ENCODE data around the gene POU2AF3.
"Not testable (repeated sequence)": the region's sequence is repeated elsewhere in the genome, so short reads cannot be mapped to it uniquely, and the experiment has no call there.

The POU2AF3 gene, protein sequence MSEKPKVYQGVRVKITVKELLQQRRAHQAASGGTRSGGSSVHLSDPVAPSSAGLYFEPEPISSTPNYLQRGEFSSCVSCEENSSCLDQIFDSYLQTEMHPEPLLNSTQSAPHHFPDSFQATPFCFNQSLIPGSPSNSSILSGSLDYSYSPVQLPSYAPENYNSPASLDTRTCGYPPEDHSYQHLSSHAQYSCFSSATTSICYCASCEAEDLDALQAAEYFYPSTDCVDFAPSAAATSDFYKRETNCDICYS

DNA sequence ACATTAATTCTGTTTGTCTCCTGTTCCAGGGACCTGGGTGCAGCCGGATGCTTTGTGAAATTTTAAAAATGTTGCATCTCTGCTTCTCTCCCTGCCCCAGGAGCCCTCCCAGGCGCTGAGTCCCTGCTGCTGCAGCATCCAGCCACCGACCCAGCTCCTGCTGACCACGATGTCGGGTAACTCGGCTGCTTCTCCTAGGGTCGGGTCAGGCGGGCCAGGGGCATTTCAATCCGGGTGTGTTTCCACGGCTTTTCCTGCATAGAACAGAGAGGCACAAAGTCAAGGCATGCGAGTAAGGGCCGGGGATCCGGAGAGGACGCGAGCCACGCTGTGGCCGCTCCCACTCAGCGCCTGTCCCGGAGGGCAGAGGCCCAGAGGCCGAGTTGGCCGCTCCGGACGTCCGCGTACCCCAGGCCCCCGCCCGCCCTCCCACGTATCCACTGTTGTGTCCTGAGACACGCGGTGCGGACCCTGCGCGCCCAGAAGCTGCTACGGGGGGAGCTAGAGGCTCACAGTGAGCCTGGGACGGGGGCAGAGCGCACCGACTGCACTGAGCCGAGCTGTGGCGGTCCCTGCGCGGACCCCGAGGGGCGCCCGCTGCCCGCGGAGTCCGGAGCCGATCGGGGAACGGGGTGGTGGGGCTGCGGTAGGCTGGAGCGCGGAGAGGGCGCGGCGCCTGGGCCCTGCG, at the start of gene POU2AF3:
Gene POU2AF3, plus strand, starts transcription at position 134 of the 688 bp plus-strand sequence. Its CDS starts 36 bp downstream, at position 170.
- no peak for DNase-seq

DNA sequence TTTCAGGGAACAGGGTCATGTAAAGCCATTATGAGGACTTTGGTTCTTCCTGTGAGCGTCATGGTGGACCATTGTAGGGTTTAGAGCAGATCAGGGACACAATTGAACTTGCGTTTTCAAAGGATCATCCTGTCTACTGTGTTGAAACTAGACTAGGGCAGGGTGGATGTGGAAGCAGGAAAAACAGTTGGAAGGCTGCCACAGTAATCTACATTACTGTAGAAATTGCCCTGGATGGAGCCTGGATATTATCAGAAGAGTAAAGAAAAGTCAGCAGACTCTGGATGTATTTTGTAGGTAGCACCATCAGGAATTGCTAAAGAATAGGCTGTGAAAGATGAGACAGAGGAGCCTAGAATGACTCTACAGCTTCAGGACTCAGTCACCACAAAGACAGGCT, 47.4 kb upstream of the POU2AF3 start:
- DNase-seq = no peak

DNA sequence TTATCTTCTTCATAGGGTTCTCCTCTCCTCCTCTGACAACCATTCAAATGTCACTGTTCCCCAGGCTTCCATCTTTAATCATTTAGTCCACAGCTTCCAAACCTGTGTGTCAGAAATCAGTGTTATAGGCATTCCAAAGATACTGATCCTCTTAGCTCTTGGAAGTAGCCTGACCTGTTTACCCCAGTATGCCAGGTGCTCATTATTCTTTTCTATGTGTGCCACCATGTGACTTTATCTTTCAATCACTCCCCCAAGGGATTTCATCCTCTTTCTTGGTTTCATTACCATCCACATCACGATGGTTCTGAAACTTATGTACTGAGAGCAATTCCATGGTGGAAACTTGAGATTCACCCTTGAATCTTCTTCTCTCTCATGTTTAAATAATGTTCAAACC, 45.2 kb upstream of the POU2AF3 start:
- no peak for DNase-seq

DNA sequence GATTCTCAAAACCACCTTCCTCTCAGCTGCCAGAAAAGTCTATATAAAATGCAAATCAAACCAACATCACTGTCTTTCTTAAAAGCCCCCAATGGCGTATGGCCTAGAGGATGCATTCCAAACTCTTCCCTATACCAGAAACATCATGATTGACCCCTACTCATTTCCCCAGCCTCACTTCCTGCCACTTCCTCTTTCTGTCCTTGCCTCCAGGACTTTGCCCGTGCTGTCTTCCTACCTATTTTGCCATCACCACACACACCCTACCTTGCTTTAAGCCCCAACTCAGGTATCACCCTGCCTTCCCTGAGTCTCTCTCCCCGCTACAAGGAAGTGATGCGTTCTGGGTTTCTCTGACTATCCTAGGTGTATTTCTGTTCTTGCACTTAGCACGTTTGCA, 44.7 kb upstream of the POU2AF3 start:
- DNase-seq = no peak

DNA sequence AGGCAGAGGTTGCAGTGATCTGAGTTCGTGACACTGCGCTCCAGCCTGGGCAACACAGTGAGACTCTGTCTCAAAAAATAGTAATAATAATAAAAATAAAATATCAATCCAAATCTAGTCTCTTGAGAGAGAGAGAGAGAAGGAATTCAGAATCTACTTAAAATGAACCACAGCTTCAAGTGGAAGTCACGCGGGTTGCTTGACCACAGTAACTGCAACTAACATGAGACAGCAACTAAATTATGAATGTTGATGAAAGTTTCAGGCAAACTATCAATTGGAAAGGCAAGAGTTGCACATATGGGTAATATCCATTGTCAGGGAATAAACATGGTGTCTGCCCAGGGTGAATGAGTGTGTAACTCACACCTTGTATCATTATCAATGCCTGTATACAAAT, 40.3 kb upstream of the POU2AF3 start:
- DNase-seq = no peak

DNA sequence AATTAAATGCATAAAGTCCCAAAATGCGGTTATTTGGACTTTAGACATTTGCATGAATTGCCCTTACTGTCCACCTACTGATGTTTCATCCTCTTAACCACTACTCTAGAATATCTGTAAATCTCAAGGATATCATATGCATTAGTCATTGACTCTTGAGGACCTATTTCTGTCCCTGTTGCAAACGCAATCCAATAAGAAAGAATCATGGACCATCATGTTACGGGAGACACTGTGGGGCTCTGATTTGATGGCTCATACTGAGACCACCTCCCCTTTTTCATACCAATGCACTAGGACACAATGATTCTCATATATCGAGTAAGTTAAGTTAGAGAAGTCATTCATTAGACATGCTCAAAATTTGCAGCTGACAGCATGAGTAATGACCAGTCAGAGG, 38.5 kb upstream of the POU2AF3 start:
- DNase-seq = no peak

DNA sequence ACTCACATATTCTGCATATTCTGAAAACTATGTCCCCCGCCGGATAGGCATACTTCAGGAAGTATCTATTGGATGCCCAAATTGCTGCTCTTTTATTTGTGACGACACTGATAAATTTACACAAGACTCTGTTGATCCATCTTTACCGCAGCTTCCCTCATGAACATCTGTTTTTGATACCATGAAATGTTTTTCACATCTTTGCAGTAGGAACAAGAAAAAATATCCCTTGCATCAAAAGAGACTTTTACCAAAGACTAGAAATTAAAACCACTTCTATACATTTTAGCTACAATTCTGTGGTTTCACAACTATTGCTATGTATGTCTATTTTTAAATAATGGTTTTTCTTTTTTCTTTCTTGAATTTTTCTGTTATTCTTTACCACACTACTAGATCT, 37.5 kb upstream of the POU2AF3 start:
- DNase-seq = no peak

DNA sequence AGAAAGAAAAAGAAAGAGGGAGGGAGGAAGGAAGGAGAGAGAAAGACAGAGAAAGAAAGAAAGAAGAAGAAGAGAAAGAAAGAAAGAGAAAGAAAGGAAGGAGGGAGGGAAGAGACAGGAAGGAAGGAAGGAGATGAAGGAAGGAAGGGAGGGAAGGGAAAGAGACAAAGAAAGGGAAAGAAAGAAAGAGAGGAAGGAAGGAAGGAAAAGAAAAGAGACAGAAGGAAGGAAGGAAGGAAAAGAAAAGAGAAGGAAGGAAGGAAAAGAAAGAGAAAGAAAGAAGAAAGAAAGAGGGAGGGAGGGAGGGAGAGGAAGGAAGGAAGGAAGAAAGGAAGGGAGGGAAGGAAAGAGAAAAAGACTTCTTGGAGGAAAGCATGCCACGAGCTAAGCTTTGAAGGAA, 33.7 kb upstream of the POU2AF3 start:
- DNase-seq = no peak

DNA sequence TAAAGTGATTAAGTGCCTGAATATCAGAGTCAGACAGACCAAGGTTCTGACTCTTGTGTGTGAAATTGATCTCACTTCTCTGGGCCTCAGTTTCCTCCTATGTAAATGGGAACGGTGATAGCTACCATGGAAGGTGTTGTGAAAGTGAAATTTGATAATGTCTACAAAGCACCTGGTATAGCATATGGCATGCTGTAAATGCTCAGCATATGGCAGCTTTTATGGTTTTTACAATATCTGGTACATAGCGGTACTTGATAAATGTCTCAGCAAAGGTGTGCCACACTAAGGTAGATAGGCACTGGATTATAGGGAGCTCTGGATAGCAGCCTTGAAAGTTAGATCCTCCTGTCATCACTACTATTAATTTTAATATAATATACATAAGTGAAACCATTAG, 32.9 kb upstream of the POU2AF3 start:
- DNase-seq = no peak

DNA sequence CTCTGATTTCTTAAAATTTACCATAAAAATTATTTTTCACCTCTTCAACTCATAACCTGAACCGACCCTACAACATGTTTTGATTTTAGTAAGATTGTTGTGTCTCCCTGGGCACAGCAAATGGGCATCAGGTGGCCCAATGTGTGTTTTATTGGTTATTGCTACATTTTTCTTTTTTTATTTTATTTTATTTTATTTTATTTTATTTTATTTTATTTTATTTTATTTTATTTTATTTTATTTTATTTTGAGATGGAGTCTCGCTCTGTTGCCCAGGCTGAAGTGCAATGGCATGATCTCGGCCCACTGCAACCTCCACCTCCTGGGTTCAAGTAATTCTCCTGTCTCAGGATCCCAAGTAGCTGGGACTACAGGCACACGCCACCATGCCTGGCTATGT, 30.0 kb upstream of the POU2AF3 start:
- DNase-seq = not testable (repeated sequence)

DNA sequence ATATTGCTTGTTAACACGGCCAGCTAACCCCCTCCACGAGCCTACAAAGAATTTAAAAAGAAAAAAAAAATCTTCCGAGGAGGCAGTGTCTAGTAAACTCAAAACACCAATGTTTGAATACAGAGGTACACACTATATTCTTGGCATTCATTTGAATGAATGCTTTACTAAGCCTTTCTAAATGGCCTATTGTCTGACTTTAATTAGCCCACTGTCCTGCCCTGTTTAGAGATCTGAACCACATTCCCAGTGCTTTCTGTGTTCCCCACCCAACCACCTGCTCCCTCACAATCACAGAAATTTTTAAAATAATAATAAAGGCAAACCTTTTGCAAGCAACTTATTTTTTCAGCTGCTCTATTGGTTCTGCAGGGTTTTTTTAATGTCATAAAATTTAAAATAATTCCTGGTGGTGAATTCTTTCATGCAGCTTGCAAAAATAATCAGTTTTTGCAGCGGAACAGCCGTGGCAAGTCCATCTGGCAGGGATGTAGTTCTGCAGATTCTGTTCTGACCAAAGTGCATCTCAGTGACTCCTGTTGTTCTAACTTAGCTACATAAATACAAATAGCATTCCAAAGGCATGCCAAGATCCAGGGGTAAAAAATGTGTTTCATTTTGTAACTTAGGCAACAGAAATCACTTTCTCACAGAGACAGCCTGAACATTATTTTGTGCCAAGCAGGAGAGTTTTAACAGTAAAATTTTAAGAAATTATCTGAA, 29.0 kb upstream of the POU2AF3 start:
- no peak for DNase-seq

DNA sequence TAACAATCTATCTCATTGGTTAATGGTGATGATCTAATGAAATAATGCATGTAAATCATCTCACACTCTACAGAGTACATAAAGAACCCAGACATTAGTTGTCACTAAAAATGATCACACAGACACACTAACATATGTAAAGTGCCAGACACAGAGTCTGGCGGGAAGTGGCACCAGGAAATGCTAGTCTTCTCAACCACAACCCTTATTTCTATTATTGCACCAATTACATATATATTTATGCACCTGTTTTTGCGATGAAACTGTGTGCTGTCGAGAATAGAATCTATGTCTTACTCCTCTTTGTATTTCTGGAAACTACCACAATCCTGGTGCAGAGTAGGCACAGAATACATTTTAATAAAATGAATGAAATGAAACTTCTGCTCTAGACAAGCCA, 25.9 kb upstream of the POU2AF3 start:
- DNase-seq = no peak

DNA sequence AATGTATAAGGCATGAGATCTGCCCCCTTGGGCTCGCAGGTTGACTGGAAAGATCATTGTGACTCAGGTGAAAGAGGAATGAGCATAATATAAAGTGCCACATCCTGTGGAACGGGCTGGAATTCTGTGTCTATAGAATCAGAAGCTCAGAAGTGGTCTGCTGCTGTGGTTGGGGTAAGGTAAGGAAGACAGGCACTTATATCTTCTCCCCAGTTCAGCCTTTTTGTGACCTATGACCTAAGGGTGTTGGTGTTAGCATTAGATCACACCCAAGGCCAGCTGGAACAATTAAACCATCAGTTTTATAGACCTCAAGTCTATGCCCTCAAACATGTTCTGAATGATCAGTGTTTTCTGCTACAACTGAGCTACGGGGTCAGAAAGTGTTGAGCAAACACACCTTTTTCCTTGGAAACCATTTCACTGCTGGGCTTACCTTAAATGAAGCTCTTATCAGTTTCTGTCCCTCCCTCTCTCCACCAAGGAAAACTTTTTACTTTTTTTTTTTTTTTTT, 15.7 kb upstream of the POU2AF3 start:
- no peak for DNase-seq

DNA sequence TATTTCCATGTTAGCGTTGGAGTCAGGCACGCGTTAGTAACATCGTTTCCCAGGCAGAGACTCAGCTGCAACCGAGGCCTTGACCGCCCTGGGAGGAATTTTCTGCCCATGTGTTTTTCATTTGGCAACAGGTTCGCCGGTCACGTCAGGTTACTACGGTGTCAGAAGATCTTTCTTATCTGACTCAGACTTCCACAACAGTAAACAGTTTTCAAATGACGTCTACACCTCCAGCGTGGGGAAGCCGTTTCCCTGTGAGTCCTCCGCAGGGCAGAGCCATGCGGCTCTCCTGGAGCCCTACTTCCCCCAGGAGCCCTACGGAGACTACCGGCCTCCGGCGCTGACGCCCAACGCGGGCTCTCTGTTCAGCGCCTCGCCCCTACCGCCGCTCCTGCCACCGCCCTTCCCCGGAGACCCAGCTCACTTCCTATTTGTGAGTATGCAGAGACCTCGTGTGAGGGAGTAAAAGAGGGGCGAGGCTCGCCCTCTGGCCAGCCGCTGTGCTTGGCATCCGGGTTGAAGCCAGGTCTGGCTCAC, 14.3 kb upstream of the POU2AF3 start:
- DNase-seq = no peak

DNA sequence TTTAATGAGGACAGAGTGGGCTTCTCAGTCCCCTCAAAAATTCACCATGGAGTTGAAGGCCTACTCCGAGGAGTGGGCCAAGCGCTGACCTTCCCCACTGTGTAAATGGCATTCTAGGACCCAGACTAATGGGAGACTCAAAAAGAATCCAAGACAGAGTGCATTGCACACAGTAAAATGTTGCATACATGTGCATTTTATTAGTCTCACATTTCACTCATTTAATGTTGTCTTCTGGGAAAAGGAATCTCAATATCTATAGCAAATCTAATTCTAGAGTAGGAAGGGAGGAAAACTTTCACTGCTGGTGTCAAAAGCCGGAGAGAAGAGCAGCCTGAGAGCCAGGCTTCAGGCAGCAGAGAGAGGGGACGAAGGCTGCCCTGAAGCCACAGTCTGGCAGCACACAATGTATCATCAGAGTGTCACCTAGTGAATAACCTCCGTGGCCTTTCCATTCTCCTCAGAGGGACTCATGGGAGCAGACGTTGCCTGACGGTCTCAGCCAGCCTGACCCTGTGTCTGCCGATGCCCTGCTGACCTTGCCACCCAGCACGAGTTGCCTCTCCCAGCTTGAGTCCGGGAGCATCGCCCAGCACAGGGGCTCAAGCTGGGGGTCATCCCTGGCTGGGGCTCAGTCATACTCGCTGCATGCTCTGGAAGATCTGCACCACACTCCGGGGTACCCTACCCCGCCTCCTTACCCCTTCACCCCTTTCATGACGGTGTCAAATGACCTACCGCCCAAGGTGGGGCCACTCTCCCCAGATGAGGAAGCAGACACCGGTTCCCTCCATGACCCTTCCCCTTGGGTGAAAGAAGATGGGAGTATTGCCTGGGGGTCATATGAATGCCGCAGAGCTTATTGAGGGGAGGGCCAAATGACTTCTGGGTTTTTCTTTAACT, 12.9 kb upstream of the POU2AF3 start:
- no peak for DNase-seq

DNA sequence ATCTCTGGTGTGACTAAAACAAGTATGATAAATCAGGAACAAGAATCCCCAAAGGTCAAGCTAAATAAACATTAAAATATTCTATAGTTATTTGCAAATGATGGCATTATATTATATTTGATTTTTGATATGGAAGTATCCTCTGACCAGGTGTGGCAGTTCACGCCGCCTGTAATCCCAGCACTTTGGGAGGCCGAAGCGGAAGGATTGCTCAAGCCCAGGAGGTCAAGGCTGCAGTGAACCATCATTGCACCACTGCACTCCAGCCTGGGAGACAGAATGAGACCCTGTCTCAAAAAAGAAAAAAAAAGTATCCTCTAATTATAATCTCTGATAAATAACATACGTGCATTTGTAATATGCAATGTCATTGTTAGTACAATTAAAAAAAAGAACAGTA, 6.6 kb upstream of the POU2AF3 start:
- no peak for DNase-seq

DNA sequence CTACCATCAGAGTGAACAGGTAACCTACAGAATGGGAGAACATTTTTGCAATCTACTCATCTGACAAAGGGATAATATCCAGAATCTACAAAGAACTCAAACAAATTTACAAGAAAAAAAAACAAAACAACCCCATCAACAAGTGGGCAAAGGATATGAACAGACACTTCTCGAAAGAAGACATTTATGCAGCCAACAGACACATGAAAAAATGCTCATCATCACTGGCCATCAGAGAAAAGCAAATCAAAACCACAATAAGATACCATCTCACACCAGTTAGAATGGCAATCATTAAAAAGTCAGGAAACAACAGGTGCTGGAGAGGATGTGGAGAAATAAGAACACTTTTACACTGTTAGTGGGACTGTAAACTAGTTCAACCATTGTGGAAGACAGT, 5.9 kb upstream of the POU2AF3 start:
- not testable (repeated sequence) for DNase-seq

DNA sequence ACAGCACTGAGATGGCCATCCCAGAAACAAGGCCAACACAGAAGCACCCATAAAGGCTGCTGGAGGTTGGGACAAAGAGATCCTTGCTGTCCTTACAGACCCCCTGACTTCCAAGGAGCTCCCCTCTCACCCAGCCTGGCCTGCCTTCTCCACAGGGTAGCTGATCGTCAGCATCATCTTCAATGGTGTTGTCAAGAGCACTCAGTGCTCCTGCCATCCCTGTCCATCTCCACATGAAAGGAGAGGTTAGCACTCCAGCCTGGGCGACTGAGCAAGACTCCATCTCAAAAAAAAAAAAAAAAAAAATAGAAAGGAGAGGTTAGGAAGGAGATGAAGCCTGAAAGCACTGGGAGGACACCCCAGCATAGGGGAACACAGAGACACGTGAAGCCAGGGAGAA, 2.1 kb upstream of the POU2AF3 start:
- no peak for DNase-seq

DNA sequence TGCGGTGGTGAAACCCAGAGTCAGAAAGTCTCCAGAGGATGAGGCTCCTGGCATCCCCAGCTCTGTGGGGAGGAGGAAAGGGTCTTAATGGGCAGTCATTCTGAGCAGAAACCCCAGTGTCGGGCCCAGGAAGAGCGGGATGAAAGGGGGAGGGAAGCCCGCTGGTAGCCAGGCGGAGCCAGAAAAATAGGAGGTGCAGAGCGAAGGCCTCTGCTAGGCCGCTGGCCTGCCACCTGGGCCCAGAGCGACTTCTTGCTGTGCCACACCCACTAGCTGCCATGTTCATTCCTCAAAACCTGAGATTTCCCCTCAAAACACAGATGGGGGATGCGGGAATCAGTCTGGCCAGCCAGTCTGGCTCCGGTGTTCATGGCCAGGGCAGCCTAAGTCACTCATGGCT, 650 bp upstream of the POU2AF3 start:
- DNase-seq = no peak

DNA sequence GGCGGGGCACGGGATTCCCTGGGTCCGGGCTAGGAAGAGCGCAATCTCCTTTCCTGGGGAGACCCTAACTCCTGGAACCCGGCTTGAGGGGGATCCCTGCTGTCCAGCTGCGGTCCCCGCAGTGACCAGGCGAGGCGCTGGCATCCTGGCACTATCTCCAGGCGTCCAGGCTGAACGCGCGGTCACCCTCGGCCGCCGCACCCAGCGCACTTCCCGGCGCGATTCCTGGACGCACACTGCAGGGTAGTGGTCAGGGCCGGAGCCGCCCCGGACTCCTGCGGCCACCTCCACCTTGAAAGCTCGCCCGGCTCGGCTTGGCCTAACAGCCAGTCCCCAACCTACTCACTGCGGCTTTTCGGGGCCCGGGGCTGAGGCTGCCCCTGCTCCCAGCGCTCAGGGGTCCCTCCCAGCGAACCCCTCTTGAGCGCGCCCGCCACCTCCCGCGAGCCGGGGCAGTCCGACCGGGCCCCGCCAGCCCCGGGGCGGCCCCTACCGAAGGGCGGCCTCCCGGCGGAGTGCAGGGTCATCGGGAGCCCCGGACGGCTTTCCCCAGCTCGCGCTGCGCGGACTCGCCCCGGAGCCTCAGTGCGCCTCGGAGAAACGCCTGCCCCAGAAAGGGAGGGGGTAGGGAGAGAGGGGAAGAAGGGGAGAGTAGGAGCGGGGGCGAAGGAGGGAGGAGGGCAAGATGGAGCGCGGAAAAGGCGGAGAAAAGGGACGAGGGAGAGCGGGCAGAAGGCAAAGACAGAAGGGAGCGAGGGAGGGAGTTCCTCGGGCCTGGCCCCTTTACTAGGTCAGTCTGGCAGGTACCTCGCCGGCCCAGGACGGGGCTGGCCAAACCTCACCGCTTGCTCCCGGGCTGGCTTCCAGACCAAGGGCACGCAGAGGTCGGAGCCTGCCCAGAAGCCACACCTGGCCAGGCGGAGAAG, 1.0 kb downstream of the POU2AF3 start:
- DNase-seq = no peak

DNA sequence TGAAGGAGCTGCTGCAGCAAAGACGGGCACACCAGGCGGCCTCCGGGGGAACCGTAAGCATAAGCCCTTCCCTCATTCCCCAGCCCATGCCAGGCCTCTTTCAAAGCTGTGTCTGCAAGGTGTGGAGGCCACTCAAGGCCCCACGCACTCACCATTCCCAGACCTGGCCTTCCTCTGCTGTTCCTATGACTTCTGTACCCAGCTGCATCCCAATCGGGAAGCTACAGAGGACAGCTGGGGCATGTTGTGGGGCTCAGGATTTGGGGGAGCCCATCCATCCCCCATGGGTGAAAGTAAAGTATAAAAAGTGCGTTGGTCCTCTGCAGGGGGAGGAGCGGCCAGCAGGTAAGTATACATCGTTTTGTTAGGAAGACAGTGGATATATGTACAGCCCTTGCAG, 2.2 kb downstream of the POU2AF3 start:
- no peak for DNase-seq
